ENCODE data around the gene ARSA.

DNA sequence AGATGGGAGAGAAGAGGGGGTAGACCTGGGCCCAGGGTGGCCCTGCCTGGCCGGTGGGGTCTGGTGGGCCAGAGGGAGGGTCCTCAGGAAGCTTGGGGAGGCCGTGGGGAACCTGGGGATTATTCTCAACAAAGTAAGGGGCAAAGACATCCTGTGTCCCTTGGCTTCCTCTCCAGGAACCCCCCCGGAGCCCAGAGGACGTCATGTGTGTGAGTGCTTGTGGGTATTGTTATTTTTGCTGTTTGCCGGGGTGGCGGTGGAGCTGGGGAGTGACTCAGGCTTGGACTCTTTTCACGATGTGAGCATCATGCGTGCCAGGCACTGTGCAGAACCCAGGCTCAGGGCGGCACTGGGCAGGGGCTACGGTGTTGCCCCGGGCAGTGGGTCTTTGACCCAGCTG lies 43.7 kb upstream of the ARSA start:
- TF ChIP-seq SPI1 (IDR thresholded peaks at IDR 0.05; ENCODE audit: low read depth, low read length) = no peak
- TF ChIP-seq POLR2A (IDR thresholded peaks at IDR 0.05; ENCODE audit: low read depth, low read length) = no peak
- no peak for TF ChIP-seq POLR2AphosphoS5 (IDR thresholded peaks at IDR 0.05; ENCODE audit: low read depth, low read length)

Data from GM12891 (cell line).